Measurements from ENCODE around the gene THAP4. TPM values are rescaled to one million over a fixed set of nuclear protein-coding genes. Genes with fewer than 3 reads are reported as not detected.

The THAP4 gene
- total RNA-seq, 2 donors from 2014 or later = 44.4 to 59.0 TPM

DNA sequence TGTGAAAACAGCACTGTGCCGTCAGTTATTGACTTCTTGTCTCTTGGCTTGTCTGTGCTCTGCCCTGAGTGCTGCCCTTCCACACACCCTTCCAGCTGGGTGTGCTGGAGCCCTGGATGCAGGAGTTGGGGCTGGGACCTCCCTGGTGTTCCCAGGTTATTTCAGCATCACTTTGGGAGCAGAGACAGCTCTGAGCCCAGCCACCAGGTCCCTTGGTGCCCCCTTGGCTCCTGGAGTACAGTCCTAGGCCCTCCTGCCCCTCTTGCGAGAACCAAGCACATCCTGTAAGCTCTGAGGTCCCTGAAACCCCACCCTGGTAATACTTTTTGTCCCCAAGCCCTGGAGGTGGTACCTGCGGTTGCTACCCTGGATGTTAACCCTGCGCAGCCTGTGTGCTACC is 54.2 kb downstream of the THAP4 start:
- Histone ChIP-seq H3K4me1 (no peaks in the 10 kb centered on the region), H3K27ac (no peak overlapping the region), H3K36me3 (replicated peaks in 1 of 2; ENCODE audit: insufficient read depth in 1 of 2, low read depth in 2 of 2) (peaks cover 0 to 1% of the 10 kb centered on the region in 2 donors), H3K9me3 (peaks cover 0 to 12% (median 0%) of the 10 kb centered on the region in 3 donors), H3K27me3 (no peaks in the 10 kb centered on the region), H3K4me3 (no peak overlapping the region)
- ATAC-seq = no peak
- no peak for DNase-seq
- intact Hi-C loops (cut with DNase I) = no loop called here
- TF ChIP-seq CTCF (IDR thresholded peaks at IDR 0.05) = no peak
- TF ChIP-seq POLR2A (IDR thresholded peaks at IDR 0.05) = no peak
- WGBS, 2 donors = 99 to 100% methylated on average over 3 to 4 of the region's 4 CpGs

DNA sequence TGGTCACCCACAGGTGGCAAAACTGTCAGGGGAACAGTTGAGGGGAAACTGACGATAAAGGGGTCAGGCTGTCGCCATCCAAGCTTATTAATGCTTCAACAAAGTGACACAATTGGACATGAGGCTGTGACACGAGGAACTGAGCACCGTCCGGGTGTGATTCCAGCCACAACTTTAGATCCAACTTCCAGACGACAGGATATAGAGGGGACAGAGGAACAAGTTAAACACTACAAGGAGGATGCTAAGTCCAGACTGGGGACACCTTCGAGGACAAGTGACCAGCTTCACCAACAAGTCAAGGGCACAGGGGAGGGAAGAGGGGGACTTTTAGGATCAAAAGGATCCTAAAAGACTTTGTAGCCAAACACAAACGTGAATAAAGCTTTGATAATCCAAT is 54.6 kb downstream of the THAP4 start:
- H3K4me3 ChIP-seq = no peak overlapping the region
- WGBS, 2 donors = 96% methylated on average over 8 of the region's 8 CpGs
- H3K27ac ChIP-seq = no peak overlapping the region
- H3K9me3 ChIP-seq = peaks cover 0 to 12% (median 0%) of the 10 kb centered on the region in 3 donors
- intact Hi-C loops (cut with DNase I) = no loop called here
- no peaks in the 10 kb centered on the region for H3K27me3 ChIP-seq
- TF ChIP-seq POLR2A (IDR thresholded peaks at IDR 0.05) (no peak), CTCF (IDR thresholded peaks at IDR 0.05) (no peak)
- ATAC-seq (no peak), DNase-seq (no peak)
- no peaks in the 10 kb centered on the region for H3K4me1 ChIP-seq
- H3K36me3 ChIP-seq (replicated peaks in 1 of 2; ENCODE audit: insufficient read depth in 1 of 2, low read depth in 2 of 2) = peaks cover 0 to 1% of the 10 kb centered on the region in 2 donors

- Histone ChIP-seq H3K4me1 (no peaks in the 10 kb centered on the region), H3K9me3 (no peaks in the 10 kb centered on the region), H3K36me3 (replicated peaks in 1 of 2; ENCODE audit: insufficient read depth in 1 of 2, low read depth in 2 of 2) (peaks cover 0 to 1% of the 10 kb centered on the region in 2 donors), H3K4me3 (no peak overlapping the region), H3K27ac (no peak overlapping the region), H3K27me3 (no peaks in the 10 kb centered on the region)
- DNase-seq (no peak), ATAC-seq (no peak)
- TF ChIP-seq CTCF (IDR thresholded peaks at IDR 0.05) = no peak
- no peak for TF ChIP-seq POLR2A (IDR thresholded peaks at IDR 0.05)
- 84% methylated on average over 7 of the region's 7 CpGs for whole genome bisulfite sequencing, 2 donors
- intact Hi-C loops (cut with DNase I) = no loop called here
Measured at GRCh38 chr2:241579281-241579680, 57.7 kb downstream of the THAP4 start.

DNA sequence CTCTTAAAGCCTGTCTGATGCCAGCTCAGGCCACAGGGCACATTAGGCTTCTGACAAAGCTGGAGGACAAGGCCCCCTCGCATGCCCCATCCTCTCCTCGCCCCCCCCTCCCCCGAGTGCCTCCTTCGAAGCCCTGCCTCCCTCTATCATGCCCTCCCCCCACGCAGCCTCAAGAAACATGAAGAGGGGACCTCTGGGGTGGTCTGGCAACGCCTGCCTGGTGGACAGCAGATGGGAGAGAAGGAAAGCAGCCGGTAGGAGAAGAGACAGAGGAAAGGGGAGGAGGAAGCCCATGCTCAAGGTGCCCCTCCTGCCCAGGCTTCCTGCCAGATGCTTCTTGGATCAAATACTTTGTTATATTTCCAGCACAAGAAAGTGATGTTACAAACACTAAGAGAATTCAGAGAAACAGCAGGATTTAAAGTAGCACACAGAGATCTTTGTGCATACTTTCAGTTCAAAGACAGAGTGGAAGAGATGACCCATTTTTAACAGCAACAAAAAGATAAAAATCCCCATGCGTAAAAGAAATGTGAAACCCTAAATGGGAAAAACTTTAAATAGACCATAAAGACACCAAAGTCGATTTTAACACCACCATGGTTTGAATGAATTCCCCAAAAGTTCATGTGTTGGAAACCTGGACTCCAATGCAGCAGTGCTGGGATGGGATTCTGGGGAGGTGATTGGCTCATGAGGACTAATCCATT is 59.4 kb downstream of the THAP4 start:
- no peaks in the 10 kb centered on the region for H3K4me1 ChIP-seq
- DNase-seq (no peak), ATAC-seq (no peak)
- no peak overlapping the region for H3K27ac ChIP-seq
- intact Hi-C loops (cut with DNase I) = no loop called here
- H3K36me3 ChIP-seq (replicated peaks in 1 of 2; ENCODE audit: insufficient read depth in 1 of 2, low read depth in 2 of 2) = peaks cover 0 to 2% of the 10 kb centered on the region in 2 donors
- TF ChIP-seq POLR2A (IDR thresholded peaks at IDR 0.05) (no peak), CTCF (IDR thresholded peaks at IDR 0.05) (no peak)
- no peaks in the 10 kb centered on the region for H3K27me3 ChIP-seq
- H3K9me3 ChIP-seq = no peaks in the 10 kb centered on the region
- 77 to 85% methylated on average over 9 of the region's 9 CpGs for WGBS, 2 donors
- H3K4me3 ChIP-seq = no peak overlapping the region

GRCh38 chr2:241576293-241576654 is 60.7 kb downstream of the THAP4 start:
- 90 to 95% methylated on average over 8 to 14 of the region's 14 CpGs for WGBS, 2 donors
- no peaks in the 10 kb centered on the region for H3K4me1 ChIP-seq
- DNase-seq = no peak
- H3K4me3 ChIP-seq = no peak overlapping the region
- TF ChIP-seq POLR2A (IDR thresholded peaks at IDR 0.05) (no peak), CTCF (IDR thresholded peaks at IDR 0.05) (no peak)
- intact Hi-C loops (cut with DNase I) = no loop called here
- peaks cover 0 to 2% of the 10 kb centered on the region in 2 donors for H3K36me3 ChIP-seq (replicated peaks in 1 of 2; ENCODE audit: insufficient read depth in 1 of 2, low read depth in 2 of 2)
- no peak for ATAC-seq
- H3K27me3 ChIP-seq = no peaks in the 10 kb centered on the region
- no peak overlapping the region for H3K27ac ChIP-seq
- H3K9me3 ChIP-seq = no peaks in the 10 kb centered on the region

All from body of pancreas (tissue), 4 donors.